NCI-H1048 (cell line): ENCODE measurements around the gene PPARG.
"Not testable (repeated sequence)": the region's sequence is repeated elsewhere in the genome, so short reads cannot be mapped to it uniquely, and the experiment has no call there.

ENCODE experiments used
- DNase-seq: peaks from one replicate; lab custom pipeline; 2025; lab: John Stamatoyannopoulos, UW

PPARG gene

GRCh38 chr3:12380461-12380860 lies 91.6 kb downstream of the PPARG start:
- no peak for DNase-seq

GRCh38 chr3:12381199-12381598 lies 92.3 kb downstream of the PPARG start:
- DNase-seq, result no peak

GRCh38 chr3:12383218-12383617 lies 94.3 kb downstream of the PPARG start:
- no peak for DNase-seq

GRCh38 chr3:12384451-12385233 lies 95.8 kb downstream of the PPARG start:
- DNase-seq, result no peak

- not testable (repeated sequence) for DNase-seq
Observed at GRCh38 chr3:12386514-12387291, 97.8 kb downstream of the PPARG start.

- no peak for DNase-seq
Observed at GRCh38 chr3:12388185-12388584, 99.3 kb downstream of the PPARG start.

- DNase-seq, result no peak
Observed at GRCh38 chr3:12392101-12392878, 103.4 kb downstream of the PPARG start.

GRCh38 chr3:12393894-12394293 lies 105.0 kb downstream of the PPARG start:
- DNase-seq, result no peak

GRCh38 chr3:12394569-12395271 lies 105.8 kb downstream of the PPARG start:
- no peak for DNase-seq

- no peak for DNase-seq
Observed at GRCh38 chr3:12395349-12396012, 106.6 kb downstream of the PPARG start.

GRCh38 chr3:12396471-12396870 lies 107.6 kb downstream of the PPARG start:
- no peak for DNase-seq

GRCh38 chr3:12399226-12399625 lies 110.4 kb downstream of the PPARG start:
- no peak for DNase-seq

GRCh38 chr3:12400616-12401194 lies 111.8 kb downstream of the PPARG start:
- no peak for DNase-seq

GRCh38 chr3:12401208-12401607 lies 112.3 kb downstream of the PPARG start:
- DNase-seq, result no peak

- no peak for DNase-seq
Observed at GRCh38 chr3:12405432-12406272, 116.8 kb downstream of the PPARG start.

- DNase-seq, result no peak
Observed at GRCh38 chr3:12408984-12409683, 120.3 kb downstream of the PPARG start.

GRCh38 chr3:12409684-12410596 lies 121.1 kb downstream of the PPARG start:
- no peak for DNase-seq

- DNase-seq, result no peak
Observed at GRCh38 chr3:12413721-12414255, 124.9 kb downstream of the PPARG start.
